SH-SY5Y (cell line): Measurements from ENCODE around the gene ZNF439.

Experiments
- GATA2 ChIP-seq: IDR thresholded peaks from 2 replicates; pipeline ENCODE4 v1.6.1; 2011; ENCODE audit warnings: mild to moderate bottlenecking, low read depth, low read length
- GATA3 ChIP-seq: IDR thresholded peaks from 2 replicates; pipeline ENCODE4 v1.6.1; 2011; ENCODE audit warnings: low read depth, mild to moderate bottlenecking, low read length, moderate library complexity

DNA sequence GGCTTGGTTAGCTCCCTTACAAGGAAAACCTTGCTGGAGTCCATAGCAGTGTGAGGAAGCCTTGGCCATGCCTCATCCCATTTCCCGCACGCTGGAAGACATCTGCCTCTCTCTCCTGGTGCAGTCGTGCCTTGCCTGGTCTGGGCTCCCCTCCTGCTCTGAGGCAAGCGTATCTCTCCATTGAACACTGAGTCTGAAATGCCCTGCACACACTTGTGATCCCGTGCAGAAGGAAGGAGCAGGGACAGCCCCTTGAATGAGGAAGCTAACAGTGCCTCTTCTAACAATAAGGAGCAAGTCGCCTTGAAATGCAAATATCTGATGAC lies 34.9 kb upstream of the ZNF439 start:
- TF ChIP-seq GATA3, result no peak
- TF ChIP-seq GATA2, result no peak
